AG04450 (cell line): ENCODE measurements around the gene ASPDH. TPM values are rescaled to one million over a fixed set of nuclear protein-coding genes. Genes with fewer than 3 reads are reported as not detected.

Experiments used
- CTCF ChIA-PET: fragments of 300-600, 350-600 bp; formaldehyde crosslinking; extraction: SDS; loops from one replicate; lab custom pipeline; 2022; ENCODE audit warnings: antibody characterized with exemption, inconsistent platforms; lab: Charles Lee
- POLR2A ChIA-PET: fragments of 350-600 bp; formaldehyde crosslinking; extraction: SDS; loops from one replicate; lab custom pipeline; 2021; ENCODE audit warnings: antibody characterized with exemption, inconsistent platforms; lab: Yijun Ruan, JAX
- DNase-seq: peaks from one replicate; pipeline ENCODE4 v3.0.0-alpha.2; 2011; ENCODE audit warnings: low read depth, low spot score
- H3K27ac ChIP-seq: one replicate; pipeline ENCODE4 v1.5.1; 2012; ENCODE audit warnings: low read depth, low read length, control low read depth
- H3K27me3 ChIP-seq: one replicate; pipeline ENCODE4 v1.6.0; 2012; ENCODE audit warnings: low read length; ENCODE audit not compliant: control insufficient read depth, insufficient read depth
- H3K4me3 ChIP-seq: 2 replicates; pipeline ENCODE4 v1.5.1; 2011; ENCODE audit warnings: mild to moderate bottlenecking, low read depth, low read length, control low read depth
- H3K9me3 ChIP-seq: 2 replicates; pipeline ENCODE4 v1.5.1; 2012; ENCODE audit warnings: low read length; ENCODE audit not compliant: control insufficient read depth, insufficient read depth
- CTCF ChIP-seq: IDR thresholded peaks from 2 replicates; pipeline ENCODE4 v1.5.1; 2011; ENCODE audit warnings: low read depth, low read length, control low read depth, inconsistent platforms
- polyA plus RNA-seq: library from polyadenylated mRNA; depleted of rRNA; stranded (reverse); fragments of >200 nt; gene quantifications from 2 replicates; pipeline ENCODE4 v1.2.3, GENCODE V29; 2011

The ASPDH gene
- polyA plus RNA-seq, 1 experiment = not detected

- no peaks in the 10 kb centered on the region; the same call in 1 of the 2 replicates for H3K9me3 ChIP-seq
- peaks cover 27% of the 10 kb centered on the region for H3K27me3 ChIP-seq
- H3K27ac ChIP-seq = no peak overlapping the region
- TF ChIP-seq CTCF = no peak
- ChIA-PET CTCF (no interaction called here), POLR2A (no interaction called here)
- DNase-seq = no peak
- H3K4me3 ChIP-seq = no peak overlapping the region
Observed at GRCh38 chr19:50501568-50502475, 11.9 kb downstream of the ASPDH start.

- Histone ChIP-seq H3K4me3 (no peak overlapping the region), H3K27me3 (peaks cover 31% of the 10 kb centered on the region), H3K9me3 (no peaks in the 10 kb centered on the region; the same call in 1 of the 2 replicates), H3K27ac (no peak overlapping the region)
- ChIA-PET POLR2A (no interaction called here), CTCF (no interaction called here)
- DNase-seq = no peak
- TF ChIP-seq CTCF = no peak
Observed at GRCh38 chr19:50501186-50501567, 12.5 kb downstream of the ASPDH start.

GRCh38 chr19:50500753-50501151 is 13.0 kb downstream of the ASPDH start:
- no peak for DNase-seq
- CTCF ChIA-PET = no interaction called here
- H3K4me3 ChIP-seq = no peak overlapping the region
- peaks cover 31% of the 10 kb centered on the region for H3K27me3 ChIP-seq
- POLR2A ChIA-PET = no interaction called here
- no peak overlapping the region for H3K27ac ChIP-seq
- no peak for TF ChIP-seq CTCF
- H3K9me3 ChIP-seq = no peaks in the 10 kb centered on the region; the same call in 1 of the 2 replicates

GRCh38 chr19:50500060-50500752 is 13.5 kb downstream of the ASPDH start:
- Histone ChIP-seq H3K4me3 (no peak overlapping the region), H3K27ac (no peak overlapping the region), H3K27me3 (peaks cover 31% of the 10 kb centered on the region), H3K9me3 (no peaks in the 10 kb centered on the region; the same call in 1 of the 2 replicates)
- DNase-seq = no peak
- CTCF ChIA-PET = no interaction called here
- peak; percentile 22; the same call in 1 of the 2 replicates for TF ChIP-seq CTCF
- POLR2A ChIA-PET = no interaction called here
